ENCODE measurements around the gene MAN1A2. TPM values are rescaled to one million over a fixed set of nuclear protein-coding genes. Genes with fewer than 3 reads are reported as not detected.

The MAN1A2 gene
- total and polyA plus RNA-seq, 11 donors: 5.1 to 36.5 (median 19.9) TPM

DNA sequence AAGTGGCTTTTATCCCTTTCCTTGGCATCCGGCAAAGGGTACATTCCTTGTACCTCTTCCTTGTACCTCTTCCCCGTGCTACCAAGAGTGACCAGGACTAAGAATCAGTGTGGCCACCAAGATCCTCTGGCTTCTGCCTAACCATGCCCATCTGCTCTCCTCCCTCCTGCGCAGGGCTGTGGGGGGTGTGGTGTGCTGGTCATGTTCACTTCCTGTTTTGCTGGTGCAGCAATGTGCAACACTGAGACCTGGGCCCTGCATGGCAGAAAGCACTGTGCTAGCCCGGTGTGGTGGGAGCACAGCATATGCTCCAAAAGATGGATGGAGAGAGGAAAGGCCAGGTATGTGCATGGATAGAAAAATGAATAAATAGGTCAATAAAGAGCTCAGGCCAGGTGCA, 205.3 kb downstream of the MAN1A2 start:
- Histone ChIP-seq H3K9me3 (no peaks in the 10 kb centered on the region), H3K4me3 (no peak overlapping the region), H3K4me1 (no peaks in the 10 kb centered on the region), H3K36me3 (no peaks in the 10 kb centered on the region), H3K27ac (no peak overlapping the region), H3K27me3 (no peaks in the 10 kb centered on the region)
- TF ChIP-seq, protein P1, sequence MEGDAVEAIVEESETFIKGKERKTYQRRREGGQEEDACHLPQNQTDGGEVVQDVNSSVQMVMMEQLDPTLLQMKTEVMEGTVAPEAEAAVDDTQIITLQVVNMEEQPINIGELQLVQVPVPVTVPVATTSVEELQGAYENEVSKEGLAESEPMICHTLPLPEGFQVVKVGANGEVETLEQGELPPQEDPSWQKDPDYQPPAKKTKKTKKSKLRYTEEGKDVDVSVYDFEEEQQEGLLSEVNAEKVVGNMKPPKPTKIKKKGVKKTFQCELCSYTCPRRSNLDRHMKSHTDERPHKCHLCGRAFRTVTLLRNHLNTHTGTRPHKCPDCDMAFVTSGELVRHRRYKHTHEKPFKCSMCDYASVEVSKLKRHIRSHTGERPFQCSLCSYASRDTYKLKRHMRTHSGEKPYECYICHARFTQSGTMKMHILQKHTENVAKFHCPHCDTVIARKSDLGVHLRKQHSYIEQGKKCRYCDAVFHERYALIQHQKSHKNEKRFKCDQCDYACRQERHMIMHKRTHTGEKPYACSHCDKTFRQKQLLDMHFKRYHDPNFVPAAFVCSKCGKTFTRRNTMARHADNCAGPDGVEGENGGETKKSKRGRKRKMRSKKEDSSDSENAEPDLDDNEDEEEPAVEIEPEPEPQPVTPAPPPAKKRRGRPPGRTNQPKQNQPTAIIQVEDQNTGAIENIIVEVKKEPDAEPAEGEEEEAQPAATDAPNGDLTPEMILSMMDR (IDR thresholded peaks at IDR 0.05): no peak
- no peak for TF ChIP-seq POLR2A (IDR thresholded peaks at IDR 0.05)
- ATAC-seq: no peak
- WGBS, 4 donors: 62 to 87% (median 69%) methylated on average over 4 of the region's 4 CpGs
- intact Hi-C loops (cut with DNase I): no loop called here
- DNase-seq: peak in 1 of 5 donors; percentile 12

DNA sequence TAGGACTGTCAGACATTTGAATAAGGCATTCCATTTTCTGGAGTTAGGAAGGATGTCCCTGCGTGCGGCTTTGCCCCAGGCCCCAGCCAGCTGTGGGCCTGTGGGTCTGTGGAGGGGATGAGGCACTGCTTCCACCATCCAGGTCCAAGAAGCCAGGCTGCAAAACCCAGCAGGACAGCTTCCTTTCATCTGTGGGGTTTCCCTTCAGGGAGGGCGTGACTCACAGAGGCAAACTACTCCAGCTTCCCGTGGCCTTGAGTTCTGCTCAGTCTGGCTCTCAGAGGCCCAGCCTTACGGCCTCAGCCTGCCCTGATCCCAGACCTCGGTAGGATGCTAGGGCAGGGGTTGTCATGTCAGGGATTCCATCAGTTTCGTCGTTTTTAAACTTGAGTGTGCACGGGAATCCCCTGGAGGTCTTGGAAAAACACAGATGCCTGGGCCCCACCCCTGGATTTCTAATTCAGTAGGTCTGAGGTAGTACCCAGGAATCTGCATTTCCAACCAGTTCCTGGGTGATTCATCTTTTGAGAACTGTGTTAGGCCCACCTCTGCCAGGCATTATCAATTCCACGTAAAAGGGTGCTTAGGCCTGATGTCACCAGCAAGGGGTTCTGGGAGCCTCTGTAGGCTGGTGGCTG, 206.3 kb downstream of the MAN1A2 start:
- WGBS, 4 donors: 74 to 82% (median 77%) methylated on average over 10 of the region's 10 CpGs
- no peak overlapping the region for H3K4me3 ChIP-seq
- no peaks in the 10 kb centered on the region for H3K9me3 ChIP-seq
- no peaks in the 10 kb centered on the region for H3K36me3 ChIP-seq
- H3K27me3 ChIP-seq: no peaks in the 10 kb centered on the region
- intact Hi-C loops (cut with DNase I): no loop called here
- H3K4me1 ChIP-seq: no peaks in the 10 kb centered on the region
- no peak overlapping the region for H3K27ac ChIP-seq
- TF ChIP-seq POLR2A (IDR thresholded peaks at IDR 0.05): no peak
- TF ChIP-seq, protein P1 (IDR thresholded peaks at IDR 0.05): no peak
- ATAC-seq: no peak
- DNase-seq: peak in 3 of 5 donors; percentile 5 to 16 (median 12)

DNA sequence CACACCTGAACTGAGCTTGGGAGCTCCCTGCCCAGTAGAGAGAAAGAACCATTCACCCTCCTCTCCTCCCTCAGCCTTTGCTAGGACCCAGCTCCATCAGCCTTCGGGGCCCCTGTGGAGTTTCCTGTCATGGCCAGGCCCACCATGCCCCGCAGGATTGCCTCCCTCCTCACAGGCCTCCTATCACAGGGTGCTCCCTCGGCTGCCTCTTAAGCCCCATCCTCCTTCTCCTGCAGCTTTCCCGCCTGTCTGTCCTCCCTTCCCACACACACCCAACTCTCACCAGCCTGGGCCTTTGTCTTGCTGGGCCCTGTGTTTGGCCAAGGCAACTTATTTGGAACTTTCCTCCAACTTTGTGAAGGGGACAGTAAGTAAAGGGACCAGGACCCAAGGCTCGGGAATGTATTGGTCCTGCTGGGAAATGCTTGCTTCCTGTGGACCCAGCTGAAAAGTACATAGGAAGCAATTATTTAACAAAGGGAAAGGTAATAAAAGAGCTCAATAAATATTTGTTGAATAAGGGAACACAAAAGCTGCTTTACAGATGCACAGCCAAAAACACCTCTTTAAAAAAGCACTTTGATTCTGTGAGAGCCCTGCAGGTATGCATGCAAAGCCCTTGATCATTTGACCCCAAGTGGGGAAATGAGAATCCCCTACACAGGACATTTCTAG, 207.0 kb downstream of the MAN1A2 start:
- H3K27ac ChIP-seq: no peak overlapping the region
- 73 to 82% (median 77%) methylated on average over 5 of the region's 5 CpGs for WGBS, 4 donors
- intact Hi-C loops (cut with DNase I): no loop called here
- TF ChIP-seq, protein P1 (IDR thresholded peaks at IDR 0.05): no peak
- TF ChIP-seq POLR2A (IDR thresholded peaks at IDR 0.05): no peak
- no peaks in the 10 kb centered on the region for H3K36me3 ChIP-seq
- no peaks in the 10 kb centered on the region for H3K27me3 ChIP-seq
- peak in 3 of 5 donors; percentile 3 to 24 (median 6) for DNase-seq
- H3K4me3 ChIP-seq: no peak overlapping the region
- no peaks in the 10 kb centered on the region for H3K4me1 ChIP-seq
- ATAC-seq: no peak
- H3K9me3 ChIP-seq: no peaks in the 10 kb centered on the region

DNA sequence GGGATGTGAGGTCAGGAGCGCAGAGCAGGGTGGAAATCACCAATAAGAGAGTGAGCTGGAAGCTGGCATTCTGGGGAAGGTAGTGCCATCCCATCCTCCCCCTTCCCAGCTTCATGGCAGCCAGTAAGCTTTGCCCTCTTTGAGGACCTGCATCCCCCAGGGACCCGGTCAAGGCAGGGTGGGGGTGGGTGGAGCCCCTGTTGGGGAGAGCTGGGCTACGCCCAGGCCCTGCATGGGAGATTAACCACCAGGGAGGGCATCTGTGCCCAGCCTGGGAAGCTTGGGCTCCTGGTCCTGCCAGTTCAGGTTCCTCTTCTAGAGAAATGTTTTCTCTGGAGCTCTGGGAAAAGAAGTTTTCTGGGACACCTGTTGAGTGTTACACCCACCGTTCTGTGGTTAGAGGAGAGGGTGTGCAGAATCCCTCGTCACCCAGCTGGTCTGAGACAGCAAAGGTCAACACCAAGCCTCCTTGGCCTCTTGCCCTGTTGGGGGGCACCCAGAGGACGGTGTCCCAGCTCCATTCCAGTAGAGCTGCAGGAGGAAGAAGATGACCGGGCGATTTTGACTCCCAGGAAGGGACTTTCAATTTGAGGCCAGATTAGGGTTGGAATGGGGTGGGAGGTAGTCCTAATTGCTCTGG, 208.5 kb downstream of the MAN1A2 start:
- TF ChIP-seq, protein P1 (IDR thresholded peaks at IDR 0.05): no peak
- TF ChIP-seq POLR2A (IDR thresholded peaks at IDR 0.05): no peak
- no peaks in the 10 kb centered on the region for H3K9me3 ChIP-seq
- WGBS, 4 donors: 85 to 89% (median 87%) methylated on average over 7 to 8 of the region's 8 CpGs
- ATAC-seq: no peak
- H3K36me3 ChIP-seq: no peaks in the 10 kb centered on the region
- no peaks in the 10 kb centered on the region for H3K4me1 ChIP-seq
- no peak overlapping the region for H3K4me3 ChIP-seq
- H3K27me3 ChIP-seq: no peaks in the 10 kb centered on the region
- DNase-seq: peak in 2 of 5 donors; percentile 5 to 6
- intact Hi-C loops (cut with DNase I): no loop called here
- no peak overlapping the region for H3K27ac ChIP-seq

All from heart left ventricle (tissue), 16 donors.